ENCODE measurements around the gene ASB15. TPM values are rescaled to one million over a fixed set of nuclear protein-coding genes. Genes with fewer than 3 reads are reported as not detected.

Gene ASB15
- total RNA-seq, 6 experiments from 2014 or later: not detected

- TF ChIP-seq CTCF (IDR thresholded peaks at IDR 0.05): no peak
- H3K27ac Mint-ChIP-seq: no peak overlapping the region
- no peaks in the 10 kb centered on the region for H3K4me1 Mint-ChIP-seq (ENCODE audit: low read depth)
- no peaks in the 10 kb centered on the region for H3K36me3 Mint-ChIP-seq (ENCODE audit: low read depth)
- no peaks in the 10 kb centered on the region for H3K9me3 Mint-ChIP-seq
- H3K27me3 Mint-ChIP-seq (ENCODE audit: insufficient read depth): peaks cover 29% of the 10 kb centered on the region
- H3K4me3 Mint-ChIP-seq: no peak overlapping the region
- no peak for DNase-seq
Measured at GRCh38 chr7:123662755-123663154, 61.1 kb downstream of the ASB15 start.

- no peaks in the 10 kb centered on the region for H3K4me1 Mint-ChIP-seq (ENCODE audit: low read depth)
- no peak for DNase-seq
- no peaks in the 10 kb centered on the region for H3K36me3 Mint-ChIP-seq (ENCODE audit: low read depth)
- H3K27ac Mint-ChIP-seq: no peak overlapping the region
- no peak overlapping the region for H3K4me3 Mint-ChIP-seq
- peaks cover 27% of the 10 kb centered on the region for H3K27me3 Mint-ChIP-seq (ENCODE audit: insufficient read depth)
- no peaks in the 10 kb centered on the region for H3K9me3 Mint-ChIP-seq
- TF ChIP-seq CTCF (IDR thresholded peaks at IDR 0.05): no peak
Measured at GRCh38 chr7:123663200-123663599, 61.6 kb downstream of the ASB15 start.

DNA sequence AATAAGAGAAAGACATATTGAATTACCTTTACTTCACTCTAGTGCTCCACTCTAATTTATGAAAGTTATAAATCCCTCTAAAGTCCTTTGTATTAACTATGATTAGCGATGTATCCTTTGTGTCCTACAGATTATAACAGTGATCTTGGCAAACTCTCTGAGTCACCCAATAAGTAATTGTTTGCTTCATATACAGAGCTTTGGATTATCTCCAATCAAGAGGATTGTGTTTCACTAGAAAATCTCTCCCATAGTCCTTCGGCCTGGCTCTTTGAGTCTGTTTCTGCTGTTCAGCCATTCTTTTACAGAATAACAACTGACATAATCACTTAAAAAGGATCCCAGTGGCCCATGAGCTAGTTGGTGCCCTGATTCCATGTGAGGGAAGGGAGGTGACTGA is 63.5 kb downstream of the ASB15 start:
- Mint-ChIP-seq H3K4me1 (ENCODE audit: low read depth) (no peaks in the 10 kb centered on the region), H3K27ac (no peak overlapping the region), H3K4me3 (no peak overlapping the region), H3K9me3 (no peaks in the 10 kb centered on the region), H3K27me3 (ENCODE audit: insufficient read depth) (peaks cover 27% of the 10 kb centered on the region), H3K36me3 (ENCODE audit: low read depth) (no peaks in the 10 kb centered on the region)
- TF ChIP-seq CTCF (IDR thresholded peaks at IDR 0.05): no peak
- no peak for DNase-seq

DNA sequence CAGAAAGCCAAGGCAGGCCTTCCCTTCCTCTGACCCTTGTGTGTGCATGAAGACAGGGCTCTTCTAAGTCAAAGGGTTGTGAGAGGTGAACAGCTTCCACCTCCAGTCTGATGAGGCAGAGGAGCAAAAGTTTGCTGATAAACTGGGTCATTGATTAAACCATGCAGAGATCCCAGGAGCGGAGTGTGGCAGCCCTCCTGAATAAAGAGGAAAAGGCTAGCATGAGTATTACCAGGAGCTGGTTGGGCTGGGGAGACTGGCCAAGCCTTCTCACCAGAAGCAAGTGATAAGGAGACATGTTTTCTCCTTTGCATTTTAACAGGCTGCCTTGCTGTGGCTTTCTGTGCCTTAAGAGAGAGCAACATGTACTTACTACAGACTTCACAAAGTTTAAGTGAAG is 64.3 kb downstream of the ASB15 start:
- H3K4me3 Mint-ChIP-seq: no peak overlapping the region
- H3K36me3 Mint-ChIP-seq (ENCODE audit: low read depth): no peaks in the 10 kb centered on the region
- H3K27me3 Mint-ChIP-seq (ENCODE audit: insufficient read depth): peaks cover 23% of the 10 kb centered on the region
- no peak for TF ChIP-seq CTCF (IDR thresholded peaks at IDR 0.05)
- no peak for DNase-seq
- no peaks in the 10 kb centered on the region for H3K9me3 Mint-ChIP-seq
- no peaks in the 10 kb centered on the region for H3K4me1 Mint-ChIP-seq (ENCODE audit: low read depth)
- H3K27ac Mint-ChIP-seq: no peak overlapping the region

DNA sequence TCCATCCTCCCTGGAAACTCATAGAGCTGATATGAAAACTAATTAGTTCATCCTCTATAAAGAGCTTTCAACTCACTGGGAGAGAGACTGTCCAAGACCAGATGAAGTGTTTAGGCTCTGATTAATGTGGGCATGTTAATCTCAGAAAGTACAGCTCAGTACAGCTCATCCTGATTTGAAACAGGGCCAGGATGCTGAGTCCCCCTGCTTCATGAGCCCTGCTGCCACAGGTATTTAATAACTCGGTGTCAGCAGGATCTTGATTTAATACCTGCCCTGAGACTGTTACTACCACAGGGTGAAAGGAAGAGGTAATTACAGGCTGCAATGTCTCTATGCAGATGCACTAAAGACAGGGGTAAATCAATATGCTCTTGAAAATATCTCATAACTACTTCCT is 64.9 kb downstream of the ASB15 start:
- Mint-ChIP-seq H3K4me1 (ENCODE audit: low read depth) (no peaks in the 10 kb centered on the region), H3K9me3 (no peaks in the 10 kb centered on the region), H3K27ac (no peak overlapping the region), H3K4me3 (no peak overlapping the region), H3K36me3 (ENCODE audit: low read depth) (no peaks in the 10 kb centered on the region), H3K27me3 (ENCODE audit: insufficient read depth) (peaks cover 19% of the 10 kb centered on the region)
- DNase-seq: no peak
- no peak for TF ChIP-seq CTCF (IDR thresholded peaks at IDR 0.05)

DNA sequence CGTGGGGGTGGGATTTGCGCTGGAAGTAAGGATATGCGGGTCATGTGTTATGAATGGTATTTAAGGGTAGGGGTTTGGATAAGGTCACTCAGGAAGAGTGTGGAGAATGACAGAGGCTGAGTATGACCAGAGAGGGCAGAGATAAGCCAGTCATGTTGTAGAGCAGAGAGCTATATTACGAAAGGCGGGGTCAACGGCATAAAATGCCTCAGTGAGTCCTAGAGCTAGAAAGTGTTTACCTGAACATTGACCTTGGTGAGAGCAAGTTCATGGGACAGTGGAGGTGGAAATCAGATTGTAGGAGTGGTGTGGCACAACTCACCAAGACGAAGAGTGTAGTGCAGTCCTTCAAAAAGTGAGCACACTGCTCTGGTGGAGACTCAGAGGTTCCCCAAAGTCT is 67.9 kb downstream of the ASB15 start:
- no peaks in the 10 kb centered on the region for H3K36me3 Mint-ChIP-seq (ENCODE audit: low read depth)
- H3K27me3 Mint-ChIP-seq (ENCODE audit: insufficient read depth): peaks cover 7% of the 10 kb centered on the region
- no peak overlapping the region for H3K4me3 Mint-ChIP-seq
- peaks cover 6% of the 10 kb centered on the region for H3K4me1 Mint-ChIP-seq (ENCODE audit: low read depth)
- H3K9me3 Mint-ChIP-seq: no peaks in the 10 kb centered on the region
- no peak for TF ChIP-seq CTCF (IDR thresholded peaks at IDR 0.05)
- H3K27ac Mint-ChIP-seq: no peak overlapping the region
- DNase-seq: no peak

Data from HFFc6 (cell line).